ENCODE data around the gene ECE2.
"Not testable (repeated sequence)": the region's sequence is repeated elsewhere in the genome, so short reads cannot be mapped to it uniquely, and the experiment has no call there.

ECE2 gene

GRCh38 chr3:184339001-184339400 lies 63.2 kb downstream of the ECE2 start:
- DNase-seq = no peak

GRCh38 chr3:184339451-184340135 lies 63.8 kb downstream of the ECE2 start:
- not testable (repeated sequence) for DNase-seq

DNA sequence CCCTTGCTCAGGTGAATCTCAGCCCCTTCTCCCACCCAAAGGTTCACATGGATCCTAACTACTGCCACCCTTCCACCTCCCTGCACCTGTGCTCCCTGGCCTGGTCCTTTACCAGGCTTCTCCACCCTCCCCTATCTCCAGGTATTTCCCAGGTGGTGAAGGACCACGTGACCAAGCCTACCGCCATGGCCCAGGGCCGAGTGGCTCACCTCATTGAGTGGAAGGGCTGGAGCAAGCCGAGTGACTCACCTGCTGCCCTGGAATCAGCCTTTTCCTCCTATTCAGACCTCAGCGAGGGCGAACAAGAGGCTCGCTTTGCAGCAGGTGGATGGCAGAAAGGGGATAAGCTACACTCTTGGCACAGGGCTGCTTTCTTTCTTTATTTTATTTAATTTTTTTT lies 66.1 kb downstream of the ECE2 start:
- peak; percentile 86 for DNase-seq
